Lung (tissue), 12 donors: ENCODE results near the gene KRTAP10-10. TPM values are rescaled to one million over a fixed set of nuclear protein-coding genes. Genes with fewer than 3 reads are reported as not detected.
"Not testable (repeated sequence)": the region's sequence is repeated elsewhere in the genome, so short reads cannot be mapped to it uniquely, and the experiment has no call there.

Source experiments
- ATAC-seq: fragments of 200-7000 bp; cut with Tn5 transposase; one replicate; pipeline ENCODE4 v1.9.1; 2020; ENCODE audit warnings: moderate number of reproducible peaks; ENCODE audit not compliant: insufficient read depth, low FRiP score
- DNase-seq, 3 donors: peaks; one replicate each; pipeline ENCODE4 v3.0.0-alpha.2; 2013 to 2017
- H3K27ac ChIP-seq, 2 donors: one replicate each; pipeline ENCODE4 v1.5.1; 2013; ENCODE audit warnings: mild to moderate bottlenecking in 2 of 2, moderate library complexity in 2 of 2, control low read depth in 1 of 2, inconsistent platforms in 1 of 2, low read depth in 1 of 2, low read length in 1 of 2
- H3K27me3 ChIP-seq, 3 donors: one replicate each; pipeline ENCODE4 v1.5.1; 2013; ENCODE audit warnings: low read length in 2 of 3; ENCODE audit not compliant: control insufficient read depth in 3 of 3, insufficient read depth in 3 of 3
- H3K36me3 ChIP-seq, 4 donors: one replicate each; pipeline ENCODE4 v1.5.1; 2013; ENCODE audit warnings: low read length in 4 of 4, mild to moderate bottlenecking in 1 of 4, moderate library complexity in 1 of 4; ENCODE audit not compliant: control insufficient read depth in 4 of 4, insufficient read depth in 4 of 4
- H3K4me1 ChIP-seq, 5 donors: one replicate each; pipeline ENCODE4 v1.5.1; 2013; ENCODE audit warnings: low read length in 5 of 5, mild to moderate bottlenecking in 2 of 5, moderate library complexity in 1 of 5; ENCODE audit not compliant: control insufficient read depth in 5 of 5, insufficient read depth in 5 of 5
- H3K4me3 ChIP-seq: one replicate; pipeline ENCODE4 v1.5.1; 2013; ENCODE audit warnings: mild to moderate bottlenecking, control low read depth, moderate library complexity
- H3K9ac ChIP-seq, 2 donors: one replicate each; pipeline ENCODE4 v1.5.1; 2013; ENCODE audit warnings: low read length in 2 of 2, control low read depth in 1 of 2; ENCODE audit not compliant: insufficient read depth in 1 of 2
- H3K9me3 ChIP-seq, 4 donors: one replicate each; pipeline ENCODE4 v1.5.1; 2013; ENCODE audit warnings: low read length in 3 of 4, mild to moderate bottlenecking in 1 of 4, moderate library complexity in 1 of 4; ENCODE audit not compliant: control insufficient read depth in 4 of 4, insufficient read depth in 3 of 4
- CTCF ChIP-seq: IDR thresholded peaks from 2 replicates; pipeline ENCODE4 v1.5.1; 2012; ENCODE audit warnings: mild to moderate bottlenecking; ENCODE audit errors: control extremely low read depth, extremely low read depth
- WGBS, 2 donors: extraction: QIAGEN DNeasy Blood & Tissue Kit; methylation state at CpG; one replicate each; pipeline ENCODE4 v1.1.7; 2013; 5-methylcytosine and 5-hydroxymethylcytosine counted together
- polyA plus RNA-seq, 2 donors: library from polyadenylated mRNA; stranded (reverse); fragments of 200-250 nt; gene quantifications; one replicate each; pipeline ENCODE4 v1.2.1, GENCODE V29; 2013
- total RNA-seq, 2 donors: library from RNA; depleted of rRNA in 1 of 2; stranded (reverse); fragments of >200 nt in 1 of 2; gene quantifications; one replicate each; pipeline ENCODE4 v1.2.1, GENCODE V29; 2014 to 2021
- donor health status: control.
- donor health status: control.
- donor health status: Bipolar disorder and iron deficiency.
- donor health status: healthy.
- donor health status: DM: yes; HTN: yes; CAD: no.

KRTAP10-10 gene
- total and polyA plus RNA-seq, 4 donors = not detected

DNA sequence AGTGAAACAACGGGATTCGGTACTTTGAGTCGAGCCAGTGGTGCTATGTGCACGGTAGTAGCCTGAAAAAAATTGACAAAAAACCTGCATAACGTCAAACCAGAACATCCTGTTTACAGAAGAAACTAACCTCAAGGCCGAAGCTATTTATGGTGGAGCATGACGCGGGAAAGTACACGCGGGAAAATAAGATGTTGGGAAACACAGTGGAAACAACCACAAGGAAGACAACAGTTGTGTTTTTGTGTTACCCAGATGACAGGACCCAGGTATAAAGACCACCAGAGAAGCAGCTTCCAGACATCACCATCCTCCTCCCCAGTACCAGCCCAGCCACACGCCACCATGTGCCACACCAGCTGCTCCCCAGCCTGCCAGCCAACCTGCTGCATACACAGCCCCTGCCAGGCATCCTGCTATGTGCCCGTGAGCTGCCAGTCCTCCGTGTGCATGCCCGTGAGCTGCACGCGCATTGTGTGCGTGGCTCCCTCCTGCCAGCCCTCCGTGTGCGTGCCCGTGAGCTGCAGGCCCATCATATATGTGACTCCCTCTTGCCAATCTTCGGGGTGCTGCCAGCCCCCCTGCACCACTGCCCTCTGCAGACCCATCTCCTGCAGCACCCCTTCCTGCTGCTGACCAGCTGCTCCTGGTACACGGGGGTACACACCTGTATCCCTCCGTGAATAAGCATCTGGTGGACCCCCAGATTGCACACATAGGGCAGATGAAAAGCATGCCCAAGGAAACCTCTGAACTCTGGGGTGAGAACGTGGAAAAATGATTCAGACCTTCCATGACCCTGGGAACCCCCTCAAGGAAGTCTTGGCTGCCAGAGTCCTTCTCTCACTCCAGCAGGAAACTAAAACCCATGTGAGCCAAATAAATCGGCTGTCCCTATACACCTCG lies 20.7 kb downstream of the KRTAP10-10 start, which contains the start of gene KRTAP12-3:
TSS of gene KRTAP12-3 (plus strand) at position 298 of the 906 bp plus-strand sequence. CDS start at position 346, 48 bp downstream.
- Histone ChIP-seq H3K27ac (peak within 1 kb of the TSS in 1 of 2 donors; percentile 28), H3K9ac (no peak within 1 kb of the TSS), H3K36me3 (no peaks in the 10 kb centered on the region), H3K27me3 (no peaks in the 10 kb centered on the region), H3K9me3 (peaks cover 0 to 12% (median 2%) of the 10 kb centered on the region in 4 donors), H3K4me1 (peaks cover 0 to 1% (median 0%) of the 10 kb centered on the region in 5 donors), H3K4me3 (no peak within 1 kb of the TSS)
- ATAC-seq (no peak), DNase-seq (peak in 1 of 3 donors; percentile 26)
- TF ChIP-seq CTCF = no peak
- WGBS, 2 donors = 67% methylated on average over 26 of the region's 26 CpGs

GRCh38 chr21:44658541-44658910 lies 21.4 kb downstream of the KRTAP10-10 start:
- DNase-seq (no peak), ATAC-seq (no peak)
- WGBS, 2 donors = 69 to 76% methylated on average over 5 of the region's 5 CpGs
- Histone ChIP-seq H3K4me3 (no peak overlapping the region), H3K36me3 (no peaks in the 10 kb centered on the region), H3K9ac (no peak overlapping the region), H3K9me3 (peaks cover 0 to 12% (median 2%) of the 10 kb centered on the region in 4 donors), H3K27ac (no peak overlapping the region), H3K4me1 (peaks cover 0 to 1% (median 0%) of the 10 kb centered on the region in 5 donors), H3K27me3 (no peaks in the 10 kb centered on the region)
- no peak for TF ChIP-seq CTCF

DNA sequence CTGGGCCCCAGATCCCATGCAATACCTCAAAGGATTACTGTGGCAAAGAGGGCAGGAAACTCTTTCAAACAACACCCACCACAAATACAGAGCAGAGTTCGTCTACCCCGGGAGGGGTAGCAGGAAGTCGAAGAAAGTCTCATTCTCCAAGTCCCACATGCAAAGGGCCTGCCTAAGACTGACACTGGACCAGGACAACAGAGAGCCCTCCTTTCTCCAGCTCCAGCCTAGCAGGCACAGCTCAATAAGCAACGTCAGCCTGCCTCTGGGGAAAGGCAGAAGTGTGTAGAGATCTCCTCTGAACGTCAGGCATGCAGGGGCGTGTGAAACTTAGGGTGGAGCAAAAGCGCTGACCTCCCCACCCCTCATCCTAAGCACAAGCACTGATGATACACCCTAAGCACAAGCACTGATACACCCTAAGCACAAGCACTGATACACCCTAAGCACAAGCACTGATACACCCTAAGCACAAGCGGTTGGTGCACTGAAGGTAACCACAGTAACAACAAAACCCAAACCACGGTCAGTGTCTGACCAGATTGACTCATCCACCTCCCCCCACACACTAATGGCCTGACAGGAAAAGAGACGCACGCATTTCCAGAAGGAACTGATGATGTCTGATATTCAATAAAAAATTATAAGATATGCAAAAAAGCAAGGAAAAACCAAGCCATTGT lies 21.9 kb downstream of the KRTAP10-10 start:
- H3K27ac ChIP-seq = no peak overlapping the region
- no peak overlapping the region for H3K4me3 ChIP-seq
- TF ChIP-seq CTCF = no peak
- H3K36me3 ChIP-seq = no peaks in the 10 kb centered on the region
- H3K9me3 ChIP-seq = peaks cover 0 to 12% (median 2%) of the 10 kb centered on the region in 4 donors
- H3K9ac ChIP-seq = no peak overlapping the region
- no peak for ATAC-seq
- H3K27me3 ChIP-seq = no peaks in the 10 kb centered on the region
- H3K4me1 ChIP-seq = peaks cover 0 to 1% (median 0%) of the 10 kb centered on the region in 5 donors
- 47 to 59% methylated on average over 11 of the region's 11 CpGs for WGBS, 2 donors
- DNase-seq = no peak

DNA sequence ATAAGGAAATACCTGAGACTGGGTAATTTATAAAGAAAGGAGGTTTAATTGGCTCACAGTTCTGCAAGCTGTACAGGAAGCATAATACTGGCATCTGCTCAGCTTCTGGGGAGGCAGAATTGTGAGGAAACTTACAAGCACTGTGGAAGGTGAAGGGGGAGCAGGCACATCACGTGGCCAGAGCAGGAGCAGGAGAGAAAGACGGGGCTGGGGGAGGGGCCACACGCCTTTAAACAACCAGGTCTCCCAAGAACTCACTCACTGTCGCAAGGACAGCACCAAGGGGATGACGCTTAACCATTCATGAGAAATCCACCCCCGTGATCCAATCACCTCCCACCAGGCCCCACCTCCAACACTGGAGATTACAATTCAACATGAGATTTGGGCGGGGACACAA lies 24.4 kb downstream of the KRTAP10-10 start:
- 60 to 66% methylated on average over 7 of the region's 7 CpGs for WGBS, 2 donors
- H3K27ac ChIP-seq, H3K27me3 ChIP-seq, H3K9me3 ChIP-seq, H3K9ac ChIP-seq, H3K4me1 ChIP-seq, ATAC-seq, H3K36me3 ChIP-seq, H3K4me3 ChIP-seq, DNase-seq: not testable (repeated sequence)
